Ovary (tissue), 9 donors: ENCODE data around the gene CPTP. TPM values are rescaled to one million over a fixed set of nuclear protein-coding genes. Genes with fewer than 3 reads are reported as not detected.
A peak's percentile ranks its signal among the peaks of the same experiment; 100 is the strongest.

Experiments
- DNase-seq, 5 donors: peaks; one replicate each; pipeline ENCODE4 v3.0.0-alpha.2; 2019 to 2020
- H3K27ac ChIP-seq, 2 donors: fragments of 200-600 bp; one replicate each; pipeline versions ENCODE4 v1.5.1 to v1.8.0; 2019 to 2022
- H3K27me3 ChIP-seq: fragments of 200-600 bp; one replicate; pipeline ENCODE4 v1.8.0; 2022
- H3K36me3 ChIP-seq: fragments of 200-600 bp; sonication (generic); one replicate; pipeline ENCODE4 v1.5.1; 2019
- H3K4me1 ChIP-seq: one replicate; pipeline ENCODE4 v1.8.1; 2013; ENCODE audit warnings: mild to moderate bottlenecking, moderate library complexity; ENCODE audit not compliant: insufficient read depth
- H3K4me3 ChIP-seq: fragments of 200-600 bp; sonication (generic); one replicate; pipeline ENCODE4 v1.5.1; 2017
- H3K9me3 ChIP-seq, 2 donors: fragments of 200-600 bp in 1 of 2; sonication (generic) in 1 of 2; one replicate each; pipeline versions ENCODE4 v1.5.1 to v1.8.1; 2013 to 2019; ENCODE audit warnings: mild to moderate bottlenecking in 1 of 2, moderate library complexity in 1 of 2
- EP300 ChIP-seq: sonication (generic); formaldehyde crosslinking; IDR thresholded peaks from one replicate; pipeline ENCODE4 v1.6.1; 2017; ENCODE audit warnings: antibody characterized with exemption
- POLR2A ChIP-seq: fragments of 450-650 bp; IDR thresholded peaks from one replicate; pipeline ENCODE4 v1.6.1; 2017; ENCODE audit warnings: antibody characterized with exemption, mild to moderate bottlenecking, moderate library complexity
- WGBS, 3 donors: extraction: QIAGEN DNeasy Blood & Tissue Kit in 1 of 3; methylation state at CpG; one replicate each; pipeline versions ENCODE4 v1.1.5 to v1.1.7; 2013 to 2017; 5-methylcytosine and 5-hydroxymethylcytosine counted together
- intact Hi-C, 4 donors: fragments of 100-400 bp; cut with DNase I; formaldehyde crosslinking; loops; one replicate each; pipeline versions ENCODE4 v1.11.0 to v1.15.1; 2022 to 2023
- polyA plus RNA-seq, 2 donors: library from polyadenylated mRNA; stranded (reverse); fragments of 200-250 nt in 1 of 2; fragments of 350-450 nt in 1 of 2; fragmentation: Illumina TruSeq in 1 of 2; extraction: RNeasy Lipid Tissue Mini Kit (QIAGEN cat#74804) in 1 of 2; gene quantifications; one replicate each; pipeline ENCODE4 v1.2.3, GENCODE V29; 2013 to 2014
- total RNA-seq, 7 donors: library from RNA; depleted of rRNA in 2 of 7; stranded (reverse); fragments of >200 nt in 2 of 7; fragmentation: NEBNext Ultra II Directional in 3 of 7; extraction: Animal tissue kit (Norgen Biotek cat#: 25700) in 3 of 7; gene quantifications; one replicate each; pipeline versions ENCODE4 v1.1.0 to v1.2.4, GENCODE V29; 2016 to 2023
- TF ChIP-seq, protein P1 (sequence below), 3 donors: fragments of 450-650 bp in 2 of 3; fragments of 200-600 bp in 1 of 3; IDR thresholded peaks; one replicate each; pipeline versions ENCODE4 v1.5.1 to v1.8.0; 2016 to 2022; ENCODE audit warnings: antibody characterized with exemption in 3 of 3, mild to moderate bottlenecking in 1 of 3
- donor health status: DM: no; HTN: no; CAD: no; lungs with moderate emphysema.
- donor health status: DM: no; HTN: no; CAD: no.
- donor health status: Bipolar disorder and iron deficiency.
- donor health status: DM: yes; HTN: yes; CAD: no.
- donor health status: DM: no; HTN: no; CAD: no.
- donor health status: DM: yes; HTN: yes; CAD: no.

The CPTP gene
- total and polyA plus RNA-seq, 9 donors: 2.4 to 21.0 (median 14.8) TPM

- H3K36me3 ChIP-seq: no peaks in the 10 kb centered on the region
- no peak overlapping the region for H3K4me3 ChIP-seq
- DNase-seq: no peak
- H3K27me3 ChIP-seq: no peaks in the 10 kb centered on the region
- 91 to 93% (median 92%) methylated on average over 16 to 17 of the region's 17 CpGs for WGBS, 3 donors
- no peak overlapping the region for H3K27ac ChIP-seq
- TF ChIP-seq, protein P1, sequence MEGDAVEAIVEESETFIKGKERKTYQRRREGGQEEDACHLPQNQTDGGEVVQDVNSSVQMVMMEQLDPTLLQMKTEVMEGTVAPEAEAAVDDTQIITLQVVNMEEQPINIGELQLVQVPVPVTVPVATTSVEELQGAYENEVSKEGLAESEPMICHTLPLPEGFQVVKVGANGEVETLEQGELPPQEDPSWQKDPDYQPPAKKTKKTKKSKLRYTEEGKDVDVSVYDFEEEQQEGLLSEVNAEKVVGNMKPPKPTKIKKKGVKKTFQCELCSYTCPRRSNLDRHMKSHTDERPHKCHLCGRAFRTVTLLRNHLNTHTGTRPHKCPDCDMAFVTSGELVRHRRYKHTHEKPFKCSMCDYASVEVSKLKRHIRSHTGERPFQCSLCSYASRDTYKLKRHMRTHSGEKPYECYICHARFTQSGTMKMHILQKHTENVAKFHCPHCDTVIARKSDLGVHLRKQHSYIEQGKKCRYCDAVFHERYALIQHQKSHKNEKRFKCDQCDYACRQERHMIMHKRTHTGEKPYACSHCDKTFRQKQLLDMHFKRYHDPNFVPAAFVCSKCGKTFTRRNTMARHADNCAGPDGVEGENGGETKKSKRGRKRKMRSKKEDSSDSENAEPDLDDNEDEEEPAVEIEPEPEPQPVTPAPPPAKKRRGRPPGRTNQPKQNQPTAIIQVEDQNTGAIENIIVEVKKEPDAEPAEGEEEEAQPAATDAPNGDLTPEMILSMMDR (IDR thresholded peaks at IDR 0.05): no peak
- TF ChIP-seq EP300 (no peak), POLR2A (no peak)
- no peaks in the 10 kb centered on the region for H3K9me3 ChIP-seq
- intact Hi-C loops: no loop called here
- peaks cover 7% of the 10 kb centered on the region for H3K4me1 ChIP-seq
Measured at GRCh38 chr1:1279028-1279427, 45.6 kb upstream of the CPTP start.

GRCh38 chr1:1280782-1281481 is 43.7 kb upstream of the CPTP start:
- intact Hi-C loops: no loop called here
- no peaks in the 10 kb centered on the region for H3K27me3 ChIP-seq
- no peak overlapping the region for H3K4me3 ChIP-seq
- no peaks in the 10 kb centered on the region for H3K36me3 ChIP-seq
- WGBS, 3 donors: 80 to 89% (median 82%) methylated on average over 18 to 21 of the region's 21 CpGs
- no peaks in the 10 kb centered on the region for H3K9me3 ChIP-seq
- DNase-seq: no peak
- TF ChIP-seq POLR2A (no peak), EP300 (no peak)
- TF ChIP-seq, protein P1 (IDR thresholded peaks at IDR 0.05): no peak
- H3K4me1 ChIP-seq: no peaks in the 10 kb centered on the region
- no peak overlapping the region for H3K27ac ChIP-seq

- no peak overlapping the region for H3K27ac ChIP-seq
- peak in 2 of 5 donors; percentile 35 to 57 for DNase-seq
- H3K9me3 ChIP-seq: no peaks in the 10 kb centered on the region
- no peaks in the 10 kb centered on the region for H3K36me3 ChIP-seq
- TF ChIP-seq, protein P1 (IDR thresholded peaks at IDR 0.05): no peak
- TF ChIP-seq POLR2A: no peak
- no peak for TF ChIP-seq EP300
- no peak overlapping the region for H3K4me3 ChIP-seq
- intact Hi-C loops: no loop called here
- no peaks in the 10 kb centered on the region for H3K4me1 ChIP-seq
- WGBS, 3 donors: 20 to 38% (median 23%) methylated on average over 22 to 26 of the region's 26 CpGs
- no peaks in the 10 kb centered on the region for H3K27me3 ChIP-seq
Measured at GRCh38 chr1:1281533-1282321, 42.9 kb upstream of the CPTP start.

DNA sequence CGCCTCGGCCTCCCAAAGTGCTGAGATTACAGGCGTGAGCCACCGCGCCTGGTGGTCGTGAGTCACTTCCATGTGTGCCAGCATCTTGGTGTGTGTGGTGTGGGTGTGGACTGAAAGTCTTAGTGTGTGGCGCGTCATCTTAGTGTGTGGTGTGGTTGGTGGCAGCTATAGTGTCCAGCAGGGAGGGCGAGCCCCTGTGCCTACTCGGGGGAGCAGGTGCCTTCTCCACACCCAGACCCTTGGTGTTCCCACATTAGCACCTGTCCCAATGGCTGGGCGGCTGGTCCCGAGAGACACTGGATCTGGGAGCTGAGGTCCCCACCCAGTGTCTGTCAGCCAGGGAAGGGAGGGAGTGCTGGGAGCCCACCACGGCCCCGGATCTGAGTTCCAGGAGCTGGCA is 41.6 kb upstream of the CPTP start:
- intact Hi-C loops: no loop called here
- WGBS, 3 donors: 74 to 86% (median 80%) methylated on average over 12 to 14 of the region's 14 CpGs
- Histone ChIP-seq H3K36me3 (no peaks in the 10 kb centered on the region), H3K4me3 (no peak overlapping the region), H3K27me3 (no peaks in the 10 kb centered on the region), H3K4me1 (no peaks in the 10 kb centered on the region), H3K27ac (no peak overlapping the region), H3K9me3 (no peaks in the 10 kb centered on the region)
- TF ChIP-seq POLR2A (no peak), EP300 (no peak)
- TF ChIP-seq, protein P1 (IDR thresholded peaks at IDR 0.05): no peak
- no peak for DNase-seq
